MV-4-11 (cell line): ENCODE data around the gene LRRC34.
A peak's percentile ranks its signal among the peaks of the same experiment; 100 is the strongest.

ENCODE experiments used
- DNase-seq: peaks from one replicate; lab custom pipeline; 2025; lab: John Stamatoyannopoulos, UW

Gene LRRC34

GRCh38 chr3:169764882-169765612, 47.7 kb downstream of the LRRC34 start, which contains the start of gene TERC:
TERC (minus strand) TSS chr3:169765060.
- peak; percentile 93 for DNase-seq

GRCh38 chr3:169764312-169764881, 48.3 kb downstream of the LRRC34 start:
- peak; percentile 87 for DNase-seq

- DNase-seq, result peak; percentile 33
These were observed 52.2 kb downstream of the LRRC34 start for GRCh38 chr3:169760479-169760878.

- peak; percentile 68 for DNase-seq
These were observed 53.4 kb downstream of the LRRC34 start for GRCh38 chr3:169759256-169759655.

GRCh38 chr3:169758359-169758994, 54.2 kb downstream of the LRRC34 start:
- DNase-seq, result no peak

- DNase-seq, result no peak
These were observed 57.2 kb downstream of the LRRC34 start for GRCh38 chr3:169755488-169755887.

- no peak for DNase-seq
These were observed 58.0 kb downstream of the LRRC34 start for GRCh38 chr3:169754711-169755110.

- no peak for DNase-seq
These were observed 60.8 kb downstream of the LRRC34 start for GRCh38 chr3:169751875-169752274.

- no peak for DNase-seq
These were observed 62.0 kb downstream of the LRRC34 start for GRCh38 chr3:169750665-169751064.

- DNase-seq, result no peak
These were observed 64.0 kb downstream of the LRRC34 start for GRCh38 chr3:169748670-169749069.

GRCh38 chr3:169746924-169747323, 65.8 kb downstream of the LRRC34 start:
- peak; percentile 25 for DNase-seq

- peak; percentile 6 for DNase-seq
These were observed 68.2 kb downstream of the LRRC34 start for GRCh38 chr3:169744366-169745054.
